HG02938 (cell line): ENCODE measurements around the gene FGF5.
"Not testable (repeated sequence)": the region's sequence is repeated elsewhere in the genome, so short reads cannot be mapped to it uniquely, and the experiment has no call there.

Source experiments
- ATAC-seq: cut with Tn5 transposase; IDR thresholded peaks from one replicate; pipeline ENCODE4 v1.9.1; 2021; ENCODE audit warnings: mild to moderate bottlenecking, moderate library complexity; ENCODE audit not compliant: unreplicated experiment

Gene FGF5

GRCh38 chr4:80290665-80291064, 24.2 kb downstream of the FGF5 start:
- ATAC-seq: not testable (repeated sequence)

DNA sequence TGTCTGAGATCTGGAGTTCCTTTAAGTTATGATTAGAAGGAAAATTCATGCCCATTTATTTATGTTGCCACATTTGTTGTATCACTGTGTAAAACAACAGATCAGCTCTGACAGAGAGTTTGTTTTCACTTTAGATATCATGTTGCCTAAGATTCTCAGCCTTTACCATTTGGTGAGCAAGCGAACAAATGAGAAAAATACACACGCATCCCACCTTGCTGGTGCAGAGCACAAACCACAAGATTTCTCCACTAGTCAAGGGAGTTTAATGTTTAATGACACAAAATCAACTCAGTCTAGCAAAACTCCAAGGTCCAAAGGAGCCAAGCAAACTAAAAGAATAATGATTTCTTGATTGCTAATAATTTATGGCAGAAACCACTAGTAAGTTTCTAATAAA, 27.7 kb downstream of the FGF5 start:
- no peak for ATAC-seq

DNA sequence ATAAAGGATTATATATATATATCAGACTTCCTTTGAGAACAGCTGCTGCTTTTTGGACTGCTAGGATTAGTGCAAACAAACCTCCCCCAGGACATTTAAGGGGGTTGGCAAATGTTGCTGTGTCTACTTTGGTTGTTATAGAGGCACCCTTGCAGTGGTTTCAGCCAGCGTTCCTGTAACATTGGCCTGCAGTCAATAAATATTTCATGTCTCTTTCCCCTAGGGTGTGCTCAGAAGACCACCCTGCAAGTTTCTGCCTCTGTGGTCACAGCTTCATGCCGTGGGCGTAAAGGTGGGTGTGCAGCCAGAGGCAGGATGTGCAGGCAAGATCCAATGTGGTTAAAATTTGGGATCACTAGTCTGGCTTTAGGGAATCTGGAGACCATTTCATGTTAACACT, 28.9 kb downstream of the FGF5 start:
- no peak for ATAC-seq

DNA sequence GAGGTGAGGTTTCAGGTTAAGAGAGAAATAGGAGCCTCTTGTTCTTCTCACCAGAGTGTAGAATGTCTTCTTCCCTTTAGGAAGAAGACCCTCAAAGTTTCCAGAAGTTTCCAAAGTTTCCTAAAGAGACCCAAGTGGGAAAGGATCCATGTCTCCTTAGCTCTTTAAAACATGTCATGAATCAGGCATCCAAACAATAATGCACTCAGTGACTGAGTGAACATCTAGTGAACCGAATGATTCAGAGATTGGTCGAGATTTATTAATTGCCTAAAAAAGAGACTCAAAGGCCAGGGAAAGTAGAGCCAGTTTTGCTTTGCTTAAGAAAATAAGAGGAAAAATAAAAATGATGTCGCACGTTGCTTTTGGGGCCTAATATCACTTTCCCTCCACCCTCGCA, 29.4 kb downstream of the FGF5 start:
- no peak for ATAC-seq

DNA sequence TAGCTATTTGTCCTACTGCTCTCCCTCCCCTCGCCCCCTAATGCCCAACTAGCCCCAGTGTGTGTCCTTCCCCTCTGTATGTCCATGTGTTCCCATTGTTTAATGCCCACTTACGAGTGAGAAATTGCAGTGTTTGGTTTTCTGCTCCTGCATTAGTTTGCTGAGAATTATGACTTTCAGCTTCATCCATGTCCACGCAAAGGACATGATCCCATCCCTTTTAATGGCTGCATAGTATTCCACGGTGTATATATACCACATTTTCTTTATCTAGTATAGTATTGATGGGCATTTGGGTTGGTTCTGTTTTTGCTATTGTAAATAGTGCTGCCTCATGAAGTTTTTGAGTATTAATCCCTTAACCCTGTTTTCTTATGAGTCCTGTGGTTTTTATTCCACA, 35.4 kb downstream of the FGF5 start:
- no peak for ATAC-seq

DNA sequence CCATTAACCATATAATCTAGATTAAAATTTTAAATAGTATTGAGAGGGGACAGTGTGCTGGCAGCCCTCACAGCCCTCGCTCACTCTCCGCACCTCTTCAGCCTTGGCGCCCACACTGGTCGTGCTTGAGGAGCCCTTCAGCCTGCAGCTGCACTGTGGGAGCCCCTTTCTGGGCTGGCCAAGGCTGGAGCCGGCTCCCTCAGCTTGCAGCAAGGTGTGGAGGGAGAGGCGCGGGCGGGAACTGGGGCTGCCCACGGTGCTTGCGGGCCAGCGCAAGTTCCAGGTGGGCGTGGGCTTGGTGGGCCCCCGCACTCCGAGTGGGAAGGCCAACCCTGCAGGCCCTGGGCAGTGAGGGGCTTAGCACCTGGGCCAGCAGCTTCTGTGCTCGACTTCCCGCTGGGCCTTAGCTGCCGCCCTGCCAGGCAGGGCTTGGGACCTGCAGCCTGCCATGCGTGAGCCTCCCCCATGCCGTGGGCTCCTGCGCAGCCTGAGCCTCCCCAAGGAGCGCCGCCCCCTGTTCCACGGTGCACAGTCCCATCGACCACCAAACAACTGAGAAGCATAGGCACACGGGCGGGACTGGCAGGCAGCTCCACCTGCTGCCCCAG, 36.3 kb downstream of the FGF5 start:
- ATAC-seq: no peak

DNA sequence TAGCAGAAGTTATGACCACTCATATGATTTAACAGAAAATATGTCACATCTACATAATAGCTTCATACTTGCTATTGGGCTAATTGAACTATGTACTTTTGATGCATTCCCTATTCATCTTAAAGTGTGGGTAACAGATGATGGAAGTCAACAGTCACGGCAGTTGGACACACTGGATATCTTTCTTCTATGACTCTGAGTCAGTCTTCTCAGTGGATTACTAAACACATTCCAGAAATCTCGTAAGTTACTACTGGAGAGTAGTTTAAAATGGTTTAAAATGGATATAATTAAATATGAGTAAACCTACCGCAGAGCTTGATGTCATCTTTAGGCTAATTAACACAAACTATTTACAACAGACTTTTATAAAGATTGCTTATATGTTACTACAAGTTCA, 39.0 kb downstream of the FGF5 start:
- ATAC-seq: no peak

- no peak for ATAC-seq
Measured at GRCh38 chr4:80306260-80306659, 39.8 kb downstream of the FGF5 start.

GRCh38 chr4:80307183-80307735, 40.8 kb downstream of the FGF5 start:
- ATAC-seq: no peak

- no peak for ATAC-seq
Measured at GRCh38 chr4:80307774-80308465, 41.5 kb downstream of the FGF5 start.

DNA sequence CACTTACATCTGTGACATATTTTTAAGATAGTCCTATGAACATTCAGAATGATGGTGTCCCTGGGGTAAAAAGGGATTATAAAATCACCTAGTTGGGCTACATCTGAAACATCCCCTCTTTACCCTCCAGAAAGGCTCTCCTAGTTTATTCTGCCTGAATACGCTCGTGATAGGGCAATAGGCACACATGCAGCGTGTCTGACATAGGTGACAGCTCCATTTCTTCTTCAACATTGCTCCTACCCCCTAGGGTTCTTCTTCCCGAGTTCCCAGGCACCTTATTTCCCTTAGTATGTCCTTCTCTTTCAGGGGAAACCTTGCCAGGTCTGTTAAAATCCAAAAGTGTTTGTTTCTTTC, 42.0 kb downstream of the FGF5 start:
- ATAC-seq: no peak

- no peak for ATAC-seq
Measured at GRCh38 chr4:80309294-80310004, 43.0 kb downstream of the FGF5 start.

- no peak for ATAC-seq
Measured at GRCh38 chr4:80311130-80311529, 44.7 kb downstream of the FGF5 start.

GRCh38 chr4:80312124-80312523, 45.7 kb downstream of the FGF5 start:
- ATAC-seq: no peak

DNA sequence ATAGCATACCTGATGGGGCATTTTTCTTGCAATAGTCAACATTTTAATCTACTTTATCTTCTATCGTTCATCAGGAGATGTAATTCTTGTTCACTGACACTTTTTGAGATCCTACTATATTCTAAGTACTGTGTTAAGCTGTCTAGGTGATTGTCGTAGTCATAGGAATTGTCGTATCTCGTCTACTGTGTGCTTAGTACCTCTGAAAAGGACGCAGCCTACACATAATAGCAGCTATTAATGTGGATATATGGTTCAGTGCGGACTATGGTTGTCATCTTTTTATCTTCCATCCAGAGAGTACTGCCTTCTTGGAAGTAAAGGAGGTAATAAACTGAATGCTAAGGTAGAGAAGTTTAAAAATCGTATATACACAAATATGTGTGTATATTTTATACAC, 47.2 kb downstream of the FGF5 start:
- ATAC-seq: no peak

DNA sequence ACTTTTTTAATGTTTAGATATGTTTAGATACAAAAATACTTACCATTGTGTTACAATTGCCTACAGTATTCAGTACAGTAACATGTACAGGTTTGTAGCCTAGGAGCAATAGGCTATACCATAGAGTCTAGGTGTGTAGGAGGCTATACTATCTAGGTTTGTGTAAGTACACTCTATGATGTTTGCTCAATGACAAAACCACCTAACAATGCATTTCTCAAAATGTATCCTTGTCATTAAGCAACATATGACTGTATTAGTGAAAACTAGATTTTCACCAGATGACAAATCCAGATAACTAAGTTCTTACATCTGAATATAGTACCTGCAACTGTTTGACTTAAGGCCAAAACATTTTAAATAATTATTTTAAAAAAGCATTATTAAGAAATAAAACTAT, 49.4 kb downstream of the FGF5 start:
- not testable (repeated sequence) for ATAC-seq

DNA sequence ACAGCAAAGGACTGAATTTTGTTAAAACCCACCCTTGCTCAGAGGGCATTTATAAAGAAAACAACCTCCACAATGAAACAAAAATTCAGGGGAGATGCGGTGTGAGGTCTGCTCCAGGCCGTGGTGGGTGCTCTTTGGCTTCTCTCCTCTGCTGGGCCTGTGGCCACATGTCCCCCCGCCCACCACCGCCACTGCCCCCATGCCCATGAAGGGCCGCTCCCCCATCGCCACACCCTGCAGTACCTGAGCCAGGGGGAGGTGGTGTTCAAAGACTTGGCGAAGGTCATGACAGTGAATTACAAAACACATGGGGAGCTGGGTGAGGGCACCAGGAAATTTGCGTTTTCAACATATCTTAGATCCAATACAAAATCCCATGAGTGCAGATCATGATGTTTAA, 54.9 kb downstream of the FGF5 start:
- no peak for ATAC-seq

DNA sequence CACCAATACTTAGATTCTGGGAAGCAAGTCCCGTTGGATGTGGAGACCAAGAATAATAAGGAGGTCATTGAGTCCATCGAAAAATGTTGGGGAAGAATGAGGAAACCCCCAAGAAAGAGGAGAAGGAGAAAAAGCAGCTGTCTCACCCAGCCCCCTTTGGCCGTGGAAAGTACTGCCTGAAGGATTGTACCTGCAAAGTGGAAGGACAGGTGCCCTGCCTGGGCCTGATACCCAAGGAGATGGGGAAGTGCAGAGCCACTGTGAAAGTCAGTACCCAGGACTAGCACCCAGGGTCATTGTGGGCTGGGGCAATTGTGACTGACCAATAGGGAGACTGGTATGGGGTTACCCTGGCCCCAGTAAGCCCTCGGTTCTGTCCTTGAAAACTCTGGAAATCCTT, 55.3 kb downstream of the FGF5 start:
- no peak for ATAC-seq

- ATAC-seq: no peak
Measured at GRCh38 chr4:80322716-80323115, 56.3 kb downstream of the FGF5 start.

GRCh38 chr4:80324171-80324570, 57.7 kb downstream of the FGF5 start:
- no peak for ATAC-seq

GRCh38 chr4:80331693-80332092, 65.2 kb downstream of the FGF5 start:
- ATAC-seq: no peak

DNA sequence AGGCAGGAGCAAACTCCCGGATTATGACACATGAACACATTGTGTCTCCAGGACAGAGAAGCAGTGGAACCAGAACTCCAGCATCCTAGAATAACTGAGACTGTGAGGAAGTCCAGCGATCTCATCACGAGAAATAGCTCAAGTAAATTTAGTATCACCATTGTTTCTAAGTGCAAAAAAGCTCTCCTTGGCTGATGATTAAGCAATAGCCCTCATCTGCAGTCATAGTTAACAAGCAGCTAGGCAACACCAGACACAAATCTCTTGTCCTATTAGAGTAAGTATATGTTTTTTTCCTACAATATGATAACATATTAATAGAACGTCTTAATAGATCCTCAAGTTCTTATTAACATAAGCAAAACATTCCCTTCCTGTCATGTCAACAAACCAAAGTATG, 66.7 kb downstream of the FGF5 start:
- ATAC-seq: no peak
